ENCODE results near the gene PAQR9. TPM values are rescaled to one million over a fixed set of nuclear protein-coding genes. Genes with fewer than 3 reads are reported as not detected.

The PAQR9 gene
- total and polyA plus RNA-seq, 2 of the 13 experiments (the other 11 are each of a cell fraction or from before 2014, with no cell fraction given): 3.7 to 10.3 TPM

GRCh38 chr3:143001369-143002082 is 38.1 kb upstream of the PAQR9 start, which contains the start of gene U2SURP (continued):
- no peak for TF ChIP-seq ZNF577 (CRISPR knock-in tag; IDR thresholded peaks at IDR 0.05; ENCODE audit: borderline replicate concordance, low read depth)
- no peak for TF ChIP-seq CENPX (CRISPR knock-in tag; IDR thresholded peaks at IDR 0.05)
- peak; percentile 82 for TF ChIP-seq MEF2D (CRISPR knock-in tag; IDR thresholded peaks at IDR 0.05)
- TF ChIP-seq BRCA1 (CRISPR knock-in tag; IDR thresholded peaks at IDR 0.05): 0 out of 2 replicates have a peak, but pooled peaks have one; percentile 31
- peak; percentile 34; the same call in 1 of the 2 replicates for TF ChIP-seq MAFF (IDR thresholded peaks at IDR 0.05; ENCODE audit: low read depth, low read length)
- TF ChIP-seq ZNF547 (CRISPR knock-in tag; IDR thresholded peaks at IDR 0.05): peak; percentile 51
- TF ChIP-seq ZNF7 (CRISPR knock-in tag; IDR thresholded peaks at IDR 0.05): no peak
- 0 out of 2 replicates have a peak, but pooled peaks have one; percentile 28 for TF ChIP-seq TIGD3 (CRISPR knock-in tag; IDR thresholded peaks at IDR 0.05; ENCODE audit: borderline replicate concordance)
- TF ChIP-seq, protein P1, sequence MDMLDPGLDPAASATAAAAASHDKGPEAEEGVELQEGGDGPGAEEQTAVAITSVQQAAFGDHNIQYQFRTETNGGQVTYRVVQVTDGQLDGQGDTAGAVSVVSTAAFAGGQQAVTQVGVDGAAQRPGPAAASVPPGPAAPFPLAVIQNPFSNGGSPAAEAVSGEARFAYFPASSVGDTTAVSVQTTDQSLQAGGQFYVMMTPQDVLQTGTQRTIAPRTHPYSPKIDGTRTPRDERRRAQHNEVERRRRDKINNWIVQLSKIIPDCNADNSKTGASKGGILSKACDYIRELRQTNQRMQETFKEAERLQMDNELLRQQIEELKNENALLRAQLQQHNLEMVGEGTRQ (IDR thresholded peaks at IDR 0.05; ENCODE audit: low read depth, low read length): peak; percentile 96
- TF ChIP-seq, protein P1 (CRISPR knock-in tag; IDR thresholded peaks at IDR 0.05; ENCODE audit: borderline replicate concordance): peak; percentile 98
- peak; percentile 45; the same call in 1 of the 2 replicates for TF ChIP-seq NFATC3 (CRISPR knock-in tag; IDR thresholded peaks at IDR 0.05)
- TF ChIP-seq POGZ (CRISPR knock-in tag; IDR thresholded peaks at IDR 0.05): peak; percentile 83
- TF ChIP-seq ZSCAN12 (CRISPR knock-in tag; IDR thresholded peaks at IDR 0.05): peak; percentile 60; the same call in 1 of the 2 replicates
- TF ChIP-seq, protein P2, sequence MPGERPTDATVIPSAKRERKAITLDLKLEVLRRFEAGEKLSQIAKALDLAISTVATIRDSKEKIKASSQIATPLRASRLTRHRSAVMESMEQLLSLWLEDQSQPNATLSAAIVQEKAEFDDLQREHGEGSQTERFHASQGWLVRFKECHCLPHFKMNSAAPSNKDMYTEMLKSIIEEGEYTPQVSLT (CRISPR knock-in tag; IDR thresholded peaks at IDR 0.05; ENCODE audit: borderline replicate concordance, low read depth): no peak; the same call in 1 of the 2 replicates
- no peak for TF ChIP-seq CEBPB (IDR thresholded peaks at IDR 0.05; ENCODE audit: borderline replicate concordance, low read depth, low read length)
- TF ChIP-seq ZNF557 (CRISPR knock-in tag; IDR thresholded peaks at IDR 0.05): peak; percentile 92
- peak; percentile 76 for TF ChIP-seq TEAD3 (CRISPR knock-in tag; optimal IDR thresholded peaks at IDR 0.05; ENCODE audit: borderline replicate concordance)
- TF ChIP-seq ZNF350 (CRISPR knock-in tag; IDR thresholded peaks at IDR 0.05; ENCODE audit: borderline replicate concordance, low read depth): peak; percentile 97
- peak; percentile 1; the same call in 1 of the 2 replicates for TF ChIP-seq ONECUT2 (CRISPR knock-in tag; IDR thresholded peaks at IDR 0.05)
- TF ChIP-seq ZNF143 (CRISPR knock-in tag; IDR thresholded peaks at IDR 0.05): no peak; the same call in 1 of the 2 replicates
- no peak for TF ChIP-seq JUN (CRISPR knock-in tag; IDR thresholded peaks at IDR 0.05)
- TF ChIP-seq ZBTB21 (CRISPR knock-in tag; IDR thresholded peaks at IDR 0.05): no peak; the same call in 1 of the 2 replicates
- peak; percentile 33; the same call in 1 of the 2 replicates for TF ChIP-seq RNF219 (CRISPR knock-in tag; IDR thresholded peaks at IDR 0.05)
- no peak for TF ChIP-seq ZNF549 (CRISPR knock-in tag; IDR thresholded peaks at IDR 0.05)
- TF ChIP-seq MXD3 (CRISPR knock-in tag; IDR thresholded peaks at IDR 0.05): peak; percentile 67; the same call in 1 of the 2 replicates
